HepG2 (cell line): ENCODE measurements around the gene TEX19. TPM values are rescaled to one million over a fixed set of nuclear protein-coding genes. Genes with fewer than 3 reads are reported as not detected.

ENCODE experiments used
- ADNP ChIP-seq: sonication (generic); formaldehyde crosslinking; IDR thresholded peaks from 2 replicates; pipeline ENCODE4 v1.4.0; 2020; ENCODE audit warnings: missing genetic modification reagents
- AHR ChIP-seq: IDR thresholded peaks from 2 replicates; pipeline ENCODE4 v1.6.1; 2018; ENCODE audit warnings: missing genetic modification reagents, missing compliant biosample characterization
- CREB1 ChIP-seq, 2 experiments: fragments of 450-650 bp in 1 of 2; IDR thresholded peaks; 2 replicates each; pipeline ENCODE4 v1.6.1; 2016 to 2017; ENCODE audit warnings: control low read depth in 1 of 2, mild to moderate bottlenecking in 1 of 2, missing compliant biosample characterization in 1 of 2, missing genetic modification characterization in 1 of 2
- GLI4 ChIP-seq: sonication (generic); formaldehyde crosslinking; IDR thresholded peaks from 2 replicates; pipeline ENCODE4 v1.5.1; 2020; ENCODE audit warnings: missing genetic modification reagents, mild to moderate bottlenecking, moderate library complexity, borderline replicate concordance
- JUNB ChIP-seq: sonication (generic); formaldehyde crosslinking; IDR thresholded peaks from 2 replicates; pipeline ENCODE4 v1.8.0; 2022; ENCODE audit warnings: missing genetic modification reagents, mild to moderate bottlenecking, borderline replicate concordance
- KDM4B ChIP-seq: sonication (generic); formaldehyde crosslinking; IDR thresholded peaks from 2 replicates; pipeline ENCODE4 v1.4.0; 2020; ENCODE audit warnings: missing genetic modification reagents
- KDM5A ChIP-seq: fragments of 200-600 bp; sonication (generic); IDR thresholded peaks from 2 replicates; pipeline ENCODE4 v1.7.0; 2018; ENCODE audit warnings: antibody characterized with exemption, mild to moderate bottlenecking, low read length, borderline replicate concordance
- NFYB ChIP-seq: sonication (generic); formaldehyde crosslinking; IDR thresholded peaks from 2 replicates; pipeline ENCODE4 v1.4.0; 2020; ENCODE audit warnings: missing genetic modification reagents
- PAF1 ChIP-seq: IDR thresholded peaks from 2 replicates; pipeline ENCODE4 v1.6.1; 2016; ENCODE audit warnings: missing genetic modification reagents, missing compliant biosample characterization
- RBAK ChIP-seq: sonication (generic); formaldehyde crosslinking; IDR thresholded peaks from 2 replicates; pipeline ENCODE4 v1.5.1; 2020; ENCODE audit warnings: mild to moderate bottlenecking, missing genetic modification reagents
- REXO4 ChIP-seq: sonication (generic); formaldehyde crosslinking; IDR thresholded peaks from 2 replicates; pipeline ENCODE4 v1.8.0; 2022; ENCODE audit warnings: missing genetic modification reagents, mild to moderate bottlenecking, borderline replicate concordance
- RFX1 ChIP-seq: fragments of 450-650 bp; IDR thresholded peaks from 2 replicates; pipeline ENCODE4 v1.6.1; 2017
- SNAPC2 ChIP-seq: sonication (generic); formaldehyde crosslinking; IDR thresholded peaks from 2 replicates; pipeline ENCODE4 v1.8.1; 2022; ENCODE audit warnings: mild to moderate bottlenecking, missing genetic modification reagents
- SRF ChIP-seq: IDR thresholded peaks from 2 replicates; pipeline ENCODE4 v1.6.1; 2011; ENCODE audit warnings: mild to moderate bottlenecking, low read depth, low read length, moderate library complexity
- TBX3 ChIP-seq: fragments of 450-650 bp; IDR thresholded peaks from 2 replicates; pipeline ENCODE4 v1.6.1; 2017; ENCODE audit warnings: antibody characterized with exemption, mild to moderate bottlenecking, inconsistent platforms, borderline replicate concordance
- ZNF207 ChIP-seq: fragments of 450-650 bp; IDR thresholded peaks from 2 replicates; pipeline ENCODE4 v1.6.1; 2016; ENCODE audit warnings: antibody characterized with exemption, borderline replicate concordance
- ZNF776 ChIP-seq: sonication (generic); formaldehyde crosslinking; IDR thresholded peaks from 2 replicates; pipeline ENCODE4 v1.4.0; 2020; ENCODE audit warnings: mild to moderate bottlenecking, missing genetic modification reagents
- ZNF790 ChIP-seq: sonication (generic); formaldehyde crosslinking; IDR thresholded peaks from 2 replicates; pipeline ENCODE4 v1.8.0; 2022; ENCODE audit warnings: missing genetic modification reagents, mild to moderate bottlenecking, borderline replicate concordance
- ZSCAN22 ChIP-seq: sonication (generic); formaldehyde crosslinking; IDR thresholded peaks from 2 replicates; pipeline ENCODE4 v1.4.0; 2020; ENCODE audit warnings: mild to moderate bottlenecking, missing genetic modification reagents
- polyA plus RNA-seq, 8 experiments: library from polyadenylated mRNA; depleted of rRNA in 3 of 8; stranded (reverse) in 7 of 8; unstranded in 1 of 8; fragments of >200 nt; fragmentation: Illumina TruSeq in 4 of 8; extraction: Trizol in 4 of 8; gene quantifications; 2 replicates each; pipeline versions ENCODE4 v1.2.1 to v1.2.3, GENCODE V29; 2011 to 2016; ENCODE audit warnings: low read depth in 4 of 8, missing spikeins in 1 of 8, mixed read lengths in 1 of 8; ENCODE audit not compliant: insufficient read depth in 1 of 8
- total RNA-seq, 5 experiments: library from RNA; depleted of rRNA; stranded (reverse); fragments of >200 nt; fragmentation: Illumina TruSeq; extraction: Trizol; gene quantifications; 2 replicates each; pipeline ENCODE4 v1.2.3, GENCODE V29; 2016; ENCODE audit warnings: low read depth in 1 of 5
- TF ChIP-seq, protein P1 (sequence below): sonication (generic); formaldehyde crosslinking; IDR thresholded peaks from 2 replicates; pipeline ENCODE4 v1.4.0; 2020; ENCODE audit warnings: mild to moderate bottlenecking, missing genetic modification reagents
- TF ChIP-seq, protein P2 (sequence below): sonication (generic); formaldehyde crosslinking; IDR thresholded peaks from 2 replicates; pipeline ENCODE4 v1.5.0; 2020; ENCODE audit warnings: mild to moderate bottlenecking, low read depth, missing genetic modification reagents, borderline replicate concordance
- TF ChIP-seq, protein P3 (sequence below): sonication (generic); formaldehyde crosslinking; IDR thresholded peaks from 2 replicates; pipeline ENCODE4 v1.5.1; 2020; ENCODE audit warnings: missing genetic modification reagents, mild to moderate bottlenecking, borderline replicate concordance
- TF ChIP-seq, protein P4 (sequence below): sonication (generic); formaldehyde crosslinking; IDR thresholded peaks from 2 replicates; pipeline ENCODE4 v1.8.1; 2023; ENCODE audit warnings: missing genetic modification reagents, mild to moderate bottlenecking, borderline replicate concordance
- TF ChIP-seq, protein P5 (sequence below): IDR thresholded peaks from 2 replicates; pipeline ENCODE4 v1.6.1; 2016; ENCODE audit warnings: low read depth
- TF ChIP-seq, protein P6 (sequence below): IDR thresholded peaks from 2 replicates; pipeline ENCODE4 v1.6.1; 2016; ENCODE audit warnings: low read depth, borderline replicate concordance

The TEX19 gene
- total and polyA plus RNA-seq, 2 of the 13 experiments (the other 11 are each of a cell fraction or from before 2014, with no cell fraction given) = 1.3 to 6.0 TPM

DNA sequence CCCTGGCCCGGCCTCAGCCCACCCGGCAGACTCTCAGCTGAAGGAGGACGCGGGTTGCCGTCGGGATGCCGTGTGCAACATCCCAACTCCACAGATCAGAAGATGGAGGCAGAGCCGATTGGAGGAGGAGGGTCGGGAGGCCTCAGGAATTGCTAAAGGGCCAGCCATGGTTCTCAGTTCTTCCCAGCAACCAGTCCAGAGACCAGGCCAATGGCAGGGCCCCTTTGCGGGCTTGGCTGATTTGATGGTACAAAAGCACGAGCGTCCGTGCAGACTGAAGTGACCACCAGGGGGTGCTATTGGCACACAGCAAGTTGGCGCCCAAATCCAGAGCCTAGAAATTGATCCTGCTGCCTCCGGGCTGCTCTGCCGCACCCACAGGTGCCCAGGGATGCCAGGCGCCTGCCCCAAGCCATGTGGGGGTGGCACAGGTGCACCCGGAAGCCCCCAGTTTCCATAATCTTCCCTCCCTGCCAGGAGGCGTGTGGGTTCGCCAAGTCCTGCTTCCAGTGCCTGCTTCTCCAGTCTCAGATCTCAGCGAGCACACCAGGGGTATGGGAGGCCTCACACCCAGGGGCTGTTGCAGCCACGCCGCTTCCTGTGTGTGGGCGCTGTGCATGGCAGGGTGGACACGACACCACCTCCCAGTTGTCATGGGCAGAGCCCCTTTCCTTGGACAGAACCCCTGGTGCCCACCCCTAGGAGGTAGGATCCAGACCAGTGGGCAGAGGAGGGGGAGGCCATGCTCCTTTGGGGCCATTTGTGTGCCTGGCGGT lies 7.1 kb upstream of the TEX19 start (continued):
- TF ChIP-seq, protein P1, sequence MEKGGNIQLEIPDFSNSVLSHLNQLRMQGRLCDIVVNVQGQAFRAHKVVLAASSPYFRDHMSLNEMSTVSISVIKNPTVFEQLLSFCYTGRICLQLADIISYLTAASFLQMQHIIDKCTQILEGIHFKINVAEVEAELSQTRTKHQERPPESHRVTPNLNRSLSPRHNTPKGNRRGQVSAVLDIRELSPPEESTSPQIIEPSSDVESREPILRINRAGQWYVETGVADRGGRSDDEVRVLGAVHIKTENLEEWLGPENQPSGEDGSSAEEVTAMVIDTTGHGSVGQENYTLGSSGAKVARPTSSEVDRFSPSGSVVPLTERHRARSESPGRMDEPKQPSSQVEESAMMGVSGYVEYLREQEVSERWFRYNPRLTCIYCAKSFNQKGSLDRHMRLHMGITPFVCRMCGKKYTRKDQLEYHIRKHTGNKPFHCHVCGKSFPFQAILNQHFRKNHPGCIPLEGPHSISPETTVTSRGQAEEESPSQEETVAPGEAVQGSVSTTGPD (CRISPR knock-in tag) = no peak; the same call in 1 of the 2 replicates
- no peak for TF ChIP-seq RBAK (CRISPR knock-in tag)
- TF ChIP-seq KDM5A = no peak
- TF ChIP-seq KDM4B (CRISPR knock-in tag) = peak; percentile 56; the same call in 1 of the 2 replicates
- no peak for TF ChIP-seq ZNF790
- TF ChIP-seq, protein P2, sequence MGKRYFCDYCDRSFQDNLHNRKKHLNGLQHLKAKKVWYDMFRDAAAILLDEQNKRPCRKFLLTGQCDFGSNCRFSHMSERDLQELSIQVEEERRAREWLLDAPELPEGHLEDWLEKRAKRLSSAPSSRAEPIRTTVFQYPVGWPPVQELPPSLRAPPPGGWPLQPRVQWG (CRISPR knock-in tag) = no peak
- TF ChIP-seq CREB1 (IDR thresholded peaks at IDR 0.05) = no peak
- TF ChIP-seq CREB1 (CRISPR knock-in tag; IDR thresholded peaks at IDR 0.05) = no peak
- TF ChIP-seq ZSCAN22 (CRISPR knock-in tag) = no peak
- TF ChIP-seq, protein P3, sequence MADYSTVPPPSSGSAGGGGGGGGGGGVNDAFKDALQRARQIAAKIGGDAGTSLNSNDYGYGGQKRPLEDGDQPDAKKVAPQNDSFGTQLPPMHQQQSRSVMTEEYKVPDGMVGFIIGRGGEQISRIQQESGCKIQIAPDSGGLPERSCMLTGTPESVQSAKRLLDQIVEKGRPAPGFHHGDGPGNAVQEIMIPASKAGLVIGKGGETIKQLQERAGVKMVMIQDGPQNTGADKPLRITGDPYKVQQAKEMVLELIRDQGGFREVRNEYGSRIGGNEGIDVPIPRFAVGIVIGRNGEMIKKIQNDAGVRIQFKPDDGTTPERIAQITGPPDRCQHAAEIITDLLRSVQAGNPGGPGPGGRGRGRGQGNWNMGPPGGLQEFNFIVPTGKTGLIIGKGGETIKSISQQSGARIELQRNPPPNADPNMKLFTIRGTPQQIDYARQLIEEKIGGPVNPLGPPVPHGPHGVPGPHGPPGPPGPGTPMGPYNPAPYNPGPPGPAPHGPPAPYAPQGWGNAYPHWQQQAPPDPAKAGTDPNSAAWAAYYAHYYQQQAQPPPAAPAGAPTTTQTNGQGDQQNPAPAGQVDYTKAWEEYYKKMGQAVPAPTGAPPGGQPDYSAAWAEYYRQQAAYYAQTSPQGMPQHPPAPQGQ (CRISPR knock-in tag) = no peak
- TF ChIP-seq GLI4 (CRISPR knock-in tag) = no peak; the same call in 1 of the 2 replicates
- peak; percentile 18; the same call in 1 of the 2 replicates for TF ChIP-seq AHR (CRISPR knock-in tag)
- no peak for TF ChIP-seq ADNP (CRISPR knock-in tag)
- no peak for TF ChIP-seq TBX3
- TF ChIP-seq SNAPC2 (CRISPR knock-in tag) = no peak
- no peak for TF ChIP-seq SRF
- TF ChIP-seq REXO4 = no peak
- TF ChIP-seq JUNB (CRISPR knock-in tag) = no peak
- TF ChIP-seq, protein P4, sequence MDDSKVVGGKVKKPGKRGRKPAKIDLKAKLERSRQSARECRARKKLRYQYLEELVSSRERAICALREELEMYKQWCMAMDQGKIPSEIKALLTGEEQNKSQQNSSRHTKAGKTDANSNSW (CRISPR knock-in tag) = no peak
- no peak for TF ChIP-seq RFX1
- no peak for TF ChIP-seq PAF1 (CRISPR knock-in tag)
- TF ChIP-seq ZNF776 = peak; percentile 29; the same call in 1 of the 2 replicates
- TF ChIP-seq, protein P5, sequence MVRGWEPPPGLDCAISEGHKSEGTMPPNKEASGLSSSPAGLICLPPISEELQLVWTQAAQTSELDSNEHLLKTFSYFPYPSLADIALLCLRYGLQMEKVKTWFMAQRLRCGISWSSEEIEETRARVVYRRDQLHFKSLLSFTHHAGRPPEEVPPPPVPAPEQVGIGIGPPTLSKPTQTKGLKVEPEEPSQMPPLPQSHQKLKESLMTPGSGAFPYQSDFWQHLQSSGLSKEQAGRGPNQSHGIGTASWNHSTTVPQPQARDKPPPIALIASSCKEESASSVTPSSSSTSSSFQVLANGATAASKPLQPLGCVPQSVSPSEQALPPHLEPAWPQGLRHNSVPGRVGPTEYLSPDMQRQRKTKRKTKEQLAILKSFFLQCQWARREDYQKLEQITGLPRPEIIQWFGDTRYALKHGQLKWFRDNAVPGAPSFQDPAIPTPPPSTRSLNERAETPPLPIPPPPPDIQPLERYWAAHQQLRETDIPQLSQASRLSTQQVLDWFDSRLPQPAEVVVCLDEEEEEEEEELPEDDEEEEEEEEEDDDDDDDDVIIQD (CRISPR knock-in tag) = no peak; the same call in 1 of the 2 replicates
- TF ChIP-seq, protein P6, sequence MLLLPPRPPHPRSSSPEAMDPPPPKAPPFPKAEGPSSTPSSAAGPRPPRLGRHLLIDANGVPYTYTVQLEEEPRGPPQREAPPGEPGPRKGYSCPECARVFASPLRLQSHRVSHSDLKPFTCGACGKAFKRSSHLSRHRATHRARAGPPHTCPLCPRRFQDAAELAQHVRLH (CRISPR knock-in tag) = peak; percentile 82; the same call in 1 of the 2 replicates
- TF ChIP-seq NFYB (CRISPR knock-in tag) = 0 out of 2 replicates have a peak, but pooled peaks have one; percentile 21
- no peak for TF ChIP-seq ZNF207
